DMS79 treated with DMSO at 0.1 percent for 48 hours (cell line): Measurements from ENCODE around the gene RPTOR.
A peak's percentile ranks its signal among the peaks of the same experiment; 100 is the strongest.

Source experiments
- DNase-seq: peaks from one replicate; lab custom pipeline; 2025; lab: John Stamatoyannopoulos, UW

The RPTOR gene

DNA sequence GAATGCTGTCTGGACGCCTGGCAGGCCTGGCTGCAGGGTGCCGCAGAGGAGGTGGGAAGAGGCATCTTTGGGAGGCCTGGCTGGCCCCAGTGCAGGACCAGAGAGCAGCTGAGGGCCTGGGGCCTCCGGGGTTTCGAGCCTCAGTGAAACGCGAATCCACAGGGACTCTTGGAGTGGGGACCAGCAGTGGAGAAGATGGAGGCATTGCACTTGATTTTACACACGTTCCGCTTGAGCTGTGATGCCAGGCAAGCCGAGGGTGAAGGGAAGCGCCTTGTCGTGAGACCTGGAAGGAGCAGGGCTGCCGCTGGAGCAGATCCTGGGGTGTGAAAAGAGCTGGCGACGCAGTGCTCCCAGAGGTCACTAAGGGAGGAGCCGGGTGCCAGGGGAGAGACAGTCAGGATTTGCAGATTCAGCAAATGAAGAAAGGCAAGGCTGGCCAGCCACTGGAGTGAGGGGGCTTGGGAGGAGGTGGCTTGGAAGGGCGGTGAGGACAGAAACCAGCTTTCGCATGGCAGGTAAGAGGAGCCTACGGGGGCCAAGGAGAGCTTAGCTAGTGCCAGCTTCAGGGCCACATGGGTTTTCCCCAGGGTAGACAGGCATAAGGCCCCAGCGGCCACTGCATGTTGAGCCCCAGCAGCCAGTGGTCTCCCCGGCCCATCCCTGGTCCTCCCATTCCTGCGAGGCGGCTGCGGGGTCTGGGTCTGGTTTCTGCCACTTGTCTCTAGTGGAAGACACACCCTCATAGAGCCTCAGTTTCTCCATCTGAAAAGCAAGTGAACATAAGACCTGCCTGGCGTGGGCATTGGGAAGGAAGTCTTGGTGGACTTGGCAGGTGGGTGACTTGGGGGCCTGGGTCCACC, 271.8 kb downstream of the RPTOR start:
- peak; percentile 70 for DNase-seq

DNA sequence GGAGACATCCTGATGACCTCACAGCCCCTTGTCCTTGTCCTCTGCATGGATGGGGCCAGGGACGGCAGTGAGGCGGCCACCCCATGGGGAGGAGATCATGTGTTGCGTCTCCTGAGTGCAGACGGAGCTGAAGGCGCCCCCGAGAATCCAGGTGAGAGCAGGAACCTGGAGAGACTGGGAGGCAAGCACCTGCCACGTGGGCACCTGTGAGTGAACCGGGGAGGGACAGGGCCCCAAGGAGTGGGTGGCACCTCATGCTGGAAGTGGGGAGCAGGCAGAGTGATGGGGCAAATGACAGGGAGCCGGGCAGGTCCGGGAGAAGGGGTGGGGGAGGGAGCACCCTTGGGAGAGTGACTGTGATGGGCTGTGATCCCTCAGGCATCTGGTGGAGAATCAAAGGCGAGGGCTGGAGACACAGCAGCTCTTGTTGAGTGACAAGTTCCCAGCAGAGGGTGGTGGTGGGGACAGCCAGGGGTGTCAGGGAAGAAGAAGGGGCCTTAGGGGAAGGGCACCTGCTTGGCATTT, 272.7 kb downstream of the RPTOR start:
- no peak for DNase-seq

DNA sequence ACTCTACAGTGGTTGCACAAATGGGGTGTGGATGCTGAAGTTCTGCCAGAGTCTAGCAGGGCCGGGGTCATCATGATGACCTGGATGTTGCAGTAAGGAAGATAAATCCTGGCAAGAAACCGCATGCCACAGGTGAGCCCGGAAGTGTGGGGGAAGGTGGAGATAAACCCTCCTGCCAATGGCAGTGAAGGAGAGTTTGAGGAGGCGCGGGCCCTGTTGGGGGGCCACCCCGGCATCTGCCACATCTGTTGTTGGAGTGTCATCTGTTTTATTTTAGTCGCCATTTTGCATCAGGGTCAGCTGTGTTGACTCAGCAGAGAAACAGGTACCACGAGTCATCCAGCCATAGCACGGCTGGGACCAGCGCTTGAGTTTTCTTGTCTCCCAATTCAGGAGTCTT, 273.2 kb downstream of the RPTOR start:
- no peak for DNase-seq

DNA sequence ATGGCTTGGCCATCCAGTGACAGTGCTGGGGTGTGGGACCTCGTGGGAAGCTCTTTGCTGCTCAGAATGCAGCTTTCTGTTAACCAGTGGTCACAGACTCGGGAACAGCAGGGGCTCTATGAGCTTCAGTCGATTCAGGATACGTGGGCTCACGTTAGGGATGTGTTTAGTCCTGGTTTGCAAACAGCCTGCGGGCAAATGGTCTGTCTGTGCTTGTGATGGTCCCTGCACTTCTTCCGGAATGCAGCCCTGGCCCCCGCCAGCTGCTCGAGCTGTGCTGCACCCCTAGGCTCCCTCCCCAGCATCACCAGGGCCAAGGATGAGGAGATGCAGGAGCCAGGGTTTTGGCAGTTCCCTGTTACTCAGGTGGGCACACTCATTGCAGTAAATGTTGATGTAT, 274.2 kb downstream of the RPTOR start:
- DNase-seq = no peak

DNA sequence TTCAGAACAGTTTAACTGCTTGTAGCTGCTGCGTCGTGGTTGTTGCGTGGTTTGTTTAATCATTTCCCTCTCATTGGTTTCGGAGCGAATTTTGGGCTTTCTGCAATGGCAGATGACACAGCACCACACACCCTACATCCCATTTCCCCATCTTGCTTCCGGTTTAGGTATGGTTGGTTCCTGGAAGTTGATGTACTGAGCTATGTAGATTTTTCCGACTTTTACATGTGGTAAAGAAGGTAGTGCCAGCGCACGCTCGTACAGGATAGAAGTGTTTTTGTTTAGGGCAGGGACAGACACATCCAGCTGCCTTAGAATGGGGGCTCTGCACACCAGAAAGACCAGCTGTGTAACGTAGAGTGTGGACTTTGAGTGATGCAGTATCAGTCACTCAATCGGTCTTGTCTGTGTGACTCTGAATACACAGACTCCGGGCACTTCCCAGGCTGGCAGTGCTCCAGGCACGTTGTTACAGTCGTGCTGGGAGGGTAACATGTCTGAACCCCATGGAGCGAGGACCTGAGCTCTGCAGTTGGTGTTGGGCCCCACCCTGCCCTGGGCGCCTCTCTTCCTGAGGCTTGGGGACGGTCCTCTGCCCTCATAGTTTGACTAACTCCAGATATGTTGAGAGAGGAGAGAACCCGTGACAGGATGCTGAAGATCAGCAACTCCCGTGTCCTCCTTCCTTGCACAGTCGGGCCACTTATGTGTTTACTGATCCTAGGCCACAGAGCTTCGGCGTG, 275.0 kb downstream of the RPTOR start:
- no peak for DNase-seq

DNA sequence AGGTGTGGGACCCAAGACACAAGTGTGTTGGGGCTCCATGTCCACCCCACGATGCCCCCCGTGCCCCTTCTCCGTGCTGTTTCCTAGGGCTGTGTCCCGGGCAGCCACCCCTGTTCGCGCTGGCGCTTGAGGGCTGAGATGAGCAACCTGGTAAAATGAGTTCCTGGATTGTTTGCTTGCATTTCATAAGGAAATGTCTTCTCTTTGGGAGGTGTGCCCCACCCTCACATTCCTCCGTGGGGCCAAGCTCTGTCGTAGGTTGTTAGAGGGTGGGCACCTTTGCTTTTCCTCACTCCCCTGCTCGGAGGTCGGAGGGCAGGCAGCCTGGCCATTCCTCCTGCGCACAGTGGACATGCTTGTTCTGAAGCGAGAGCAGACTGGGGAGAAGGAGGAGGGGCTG, 275.7 kb downstream of the RPTOR start:
- DNase-seq = no peak

DNA sequence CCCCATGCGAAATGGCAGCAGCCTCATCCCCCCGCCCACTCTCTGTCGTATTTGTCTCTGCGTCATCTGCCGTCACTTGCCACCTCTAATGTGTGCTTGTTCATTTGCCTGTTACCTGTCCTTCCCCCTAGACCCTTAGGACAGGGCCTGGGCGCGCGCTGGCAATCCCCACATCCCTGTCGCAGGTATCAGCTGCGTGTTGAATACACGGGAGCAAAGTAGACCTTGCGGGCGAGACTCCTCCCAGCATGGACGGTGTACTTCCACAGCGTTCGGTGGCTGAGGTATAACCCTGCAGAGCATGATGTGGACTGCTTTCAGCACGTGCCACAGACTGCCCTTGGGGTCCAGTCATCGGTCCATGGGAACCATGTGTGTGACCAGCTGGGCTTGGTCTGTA, 276.9 kb downstream of the RPTOR start:
- no peak for DNase-seq

DNA sequence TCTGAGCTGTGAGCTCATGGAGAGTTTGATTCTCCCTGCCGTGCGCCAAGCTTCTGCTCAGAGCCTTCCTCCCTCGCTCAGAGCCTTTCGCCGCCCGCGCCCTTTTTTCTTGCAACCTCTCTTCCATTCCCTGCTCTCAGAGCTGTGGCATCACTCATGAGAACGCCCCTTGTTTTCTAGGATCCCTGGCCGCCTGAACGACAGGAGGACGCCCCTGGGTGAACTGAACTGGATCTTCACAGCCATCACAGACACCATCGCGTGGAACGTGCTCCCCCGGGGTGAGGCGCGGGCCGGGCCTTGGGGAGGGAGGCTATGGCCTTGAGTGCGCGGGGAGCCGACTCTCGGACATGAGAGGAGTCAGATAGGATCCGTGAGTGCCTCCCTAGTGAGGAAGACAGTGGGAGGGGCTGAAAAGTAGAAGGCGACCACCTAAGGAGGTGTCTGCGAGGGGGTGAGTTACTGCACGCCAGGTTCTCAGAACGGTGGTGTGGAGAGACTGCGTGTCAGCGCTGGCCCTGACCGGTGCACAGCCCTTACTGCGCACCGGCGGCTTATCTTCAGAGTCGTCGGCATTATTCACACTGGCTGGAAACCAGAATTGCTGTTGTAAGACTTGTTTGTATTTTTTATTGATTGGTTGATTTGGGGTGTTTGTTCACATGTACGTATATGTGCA, 277.5 kb downstream of the RPTOR start:
- DNase-seq = no peak

DNA sequence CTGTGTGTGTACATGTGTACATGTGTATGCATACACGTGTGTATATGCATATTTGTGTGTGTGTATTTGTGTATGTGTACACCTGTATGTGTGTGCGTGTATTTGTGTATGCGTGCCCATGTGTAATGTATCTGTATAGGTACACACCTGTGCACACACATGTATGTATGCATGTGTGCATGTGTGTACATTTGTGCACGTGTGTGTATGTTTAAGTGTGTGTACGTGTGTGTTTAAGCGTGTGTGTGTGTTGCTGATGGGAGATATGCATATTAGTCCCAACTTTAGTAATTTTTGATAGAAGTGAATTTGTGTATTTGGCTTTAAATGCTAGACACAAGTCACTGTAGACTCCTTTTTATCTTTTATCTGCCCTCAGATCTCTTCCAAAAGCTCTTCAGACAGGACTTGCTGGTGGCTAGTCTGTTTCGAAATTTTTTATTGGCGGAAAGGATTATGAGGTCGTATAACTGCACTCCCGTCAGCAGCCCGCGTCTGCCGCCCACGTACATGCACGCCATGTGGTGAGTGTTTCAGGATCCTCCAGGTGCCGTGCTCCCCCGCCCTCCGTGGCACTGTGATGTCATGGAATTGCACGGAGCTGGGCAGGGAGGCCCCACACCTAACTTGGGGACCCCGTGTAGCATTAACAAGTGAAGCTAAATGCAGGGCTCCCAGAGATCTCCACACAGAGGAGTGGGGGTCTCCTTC, 278.2 kb downstream of the RPTOR start:
- DNase-seq = no peak

DNA sequence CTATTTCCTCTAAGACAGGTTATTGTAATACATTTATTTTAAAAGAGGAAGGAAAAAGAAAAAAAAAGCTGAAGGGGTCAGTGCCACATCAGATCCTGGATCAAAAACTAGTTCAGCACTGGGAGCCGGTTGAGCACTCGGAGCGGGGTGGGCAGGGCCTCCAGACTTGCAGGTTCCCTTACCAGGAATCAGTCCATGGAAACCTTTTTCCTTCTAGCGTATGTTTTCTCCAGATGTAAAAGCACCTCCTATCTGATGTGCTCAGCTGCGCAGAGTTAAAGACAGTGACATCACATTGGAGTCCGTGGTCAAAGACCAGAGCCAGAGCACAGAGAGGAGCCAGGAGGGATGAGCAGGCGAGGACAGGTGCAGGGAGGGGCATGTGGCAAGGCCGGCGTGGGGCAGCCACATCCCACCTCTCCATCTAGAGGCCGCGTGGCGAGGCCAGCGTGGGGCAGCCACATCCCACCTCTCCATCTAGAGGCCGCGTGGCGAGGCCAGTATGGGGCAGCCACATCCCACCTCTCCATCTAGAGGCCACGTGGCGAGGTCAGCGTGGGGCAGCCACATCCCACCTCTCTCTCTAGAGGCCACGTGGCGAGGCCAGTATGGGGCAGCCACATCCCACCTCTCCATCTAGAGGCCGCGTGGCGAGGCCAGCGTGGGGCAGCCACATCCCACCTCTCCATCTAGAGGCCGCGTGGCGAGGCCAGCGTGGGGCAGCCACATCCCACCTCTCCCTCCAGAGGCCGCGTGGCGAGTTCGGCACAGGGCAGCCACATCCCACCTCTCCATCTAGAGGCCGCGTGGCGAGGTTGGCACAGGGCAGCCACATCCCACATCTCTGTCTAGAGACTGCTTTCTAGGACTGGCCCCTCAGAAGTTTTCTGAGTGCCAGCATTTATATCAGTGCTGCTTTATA, 280.2 kb downstream of the RPTOR start:
- DNase-seq = no peak

DNA sequence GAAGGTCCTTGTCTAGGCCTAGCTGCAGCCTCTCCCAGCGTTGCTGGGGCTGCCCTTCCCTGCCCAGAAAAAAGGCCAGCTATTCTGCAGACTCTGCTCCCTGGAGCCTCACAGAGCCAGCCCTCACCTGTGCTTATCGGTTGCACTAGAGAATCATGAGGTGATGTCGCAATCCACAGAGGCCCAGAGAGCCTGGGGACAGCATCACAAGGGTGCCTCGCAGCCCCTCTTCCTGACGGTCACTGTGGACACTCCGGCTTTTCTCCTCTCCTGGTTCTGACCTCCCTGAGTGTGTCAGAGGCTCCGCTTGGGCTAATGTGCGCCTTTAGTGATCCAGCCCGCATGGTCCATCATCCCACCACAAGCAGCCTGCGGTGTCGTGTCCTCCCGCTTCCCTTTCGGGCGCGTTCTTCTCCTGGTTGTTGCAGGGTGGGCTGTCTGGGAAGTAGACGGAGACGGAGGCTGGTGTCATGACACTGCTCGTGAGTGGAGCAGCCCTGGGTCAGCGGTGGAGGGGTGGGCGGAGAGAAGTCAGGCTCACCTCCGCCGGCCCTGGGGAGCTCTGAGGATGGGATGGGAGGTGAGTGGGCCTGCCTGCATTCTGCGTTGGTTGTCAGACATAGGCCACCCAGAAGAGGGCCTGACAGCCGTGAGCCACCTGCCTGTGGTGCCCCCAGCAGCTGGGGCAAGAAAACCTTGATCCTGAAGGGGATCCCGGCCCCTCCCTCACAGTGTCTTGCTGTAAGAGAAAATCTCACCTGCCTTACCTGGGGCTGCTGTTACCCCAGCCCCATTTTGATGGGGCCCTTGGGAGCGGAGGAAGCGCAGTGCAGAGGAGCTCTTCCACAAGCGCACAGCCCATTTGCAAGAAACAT, 281.1 kb downstream of the RPTOR start:
- no peak for DNase-seq

DNA sequence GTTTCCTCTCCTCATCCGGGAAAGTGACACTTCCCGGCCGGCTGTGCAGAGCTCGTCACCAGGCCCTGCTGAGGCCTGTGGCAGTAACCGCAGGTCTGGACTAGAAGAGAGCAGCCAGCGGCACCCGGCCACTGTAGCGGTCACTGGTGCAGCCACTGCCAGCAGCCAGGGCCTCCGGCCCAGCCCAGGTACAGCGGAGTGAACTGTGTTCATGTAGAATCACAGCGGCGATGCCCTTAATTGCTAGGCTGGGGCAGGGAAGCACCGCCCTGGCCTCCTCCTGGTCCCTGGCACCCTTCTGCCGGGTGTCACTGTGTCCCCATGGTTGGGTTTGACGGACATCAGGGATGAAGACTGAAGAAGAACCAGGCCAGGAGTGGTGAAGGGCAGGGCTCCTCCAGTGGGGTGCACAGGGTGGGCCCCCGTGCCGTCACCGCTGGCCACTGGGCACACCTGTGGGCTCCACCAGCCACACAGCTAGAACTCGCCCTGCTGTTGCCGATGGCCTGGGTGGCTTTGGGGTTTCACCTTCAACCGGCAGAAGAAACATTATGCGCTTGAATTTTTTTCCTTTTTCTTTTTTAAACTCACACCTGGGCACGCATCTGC, 281.8 kb downstream of the RPTOR start:
- DNase-seq = no peak

DNA sequence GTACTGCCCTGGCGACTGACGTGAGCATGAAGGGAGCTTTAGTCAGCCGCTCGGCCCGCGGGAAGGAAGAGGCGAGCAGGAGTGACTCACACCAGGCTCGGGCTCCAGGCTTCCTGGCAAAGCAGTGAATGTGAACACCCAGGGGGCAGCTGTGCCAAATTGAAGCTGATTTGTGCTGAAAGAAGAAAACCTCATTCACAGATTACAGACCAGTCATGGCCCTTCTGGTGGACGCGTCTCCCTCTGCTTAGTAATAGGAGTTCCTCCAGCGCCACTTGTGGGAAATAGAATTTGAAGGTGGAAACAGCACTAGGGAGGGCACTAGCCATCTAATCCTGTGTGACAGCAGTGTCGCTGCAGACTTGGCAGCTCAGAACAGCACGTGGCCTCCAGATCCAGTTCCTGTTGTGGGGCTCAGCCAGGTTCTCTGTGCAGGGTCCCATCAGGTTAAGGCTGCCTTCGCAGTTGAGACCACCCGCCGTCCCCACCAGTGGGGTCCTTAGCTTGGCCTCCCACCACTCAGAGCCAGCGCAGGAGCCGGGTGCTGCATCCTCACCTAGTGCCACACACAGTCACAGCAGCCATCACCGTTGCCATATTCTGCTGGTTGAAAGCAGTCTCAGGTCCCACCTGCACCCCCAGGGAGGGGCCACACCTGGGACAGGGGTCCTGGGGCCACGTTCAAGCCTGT, 282.5 kb downstream of the RPTOR start:
- no peak for DNase-seq

DNA sequence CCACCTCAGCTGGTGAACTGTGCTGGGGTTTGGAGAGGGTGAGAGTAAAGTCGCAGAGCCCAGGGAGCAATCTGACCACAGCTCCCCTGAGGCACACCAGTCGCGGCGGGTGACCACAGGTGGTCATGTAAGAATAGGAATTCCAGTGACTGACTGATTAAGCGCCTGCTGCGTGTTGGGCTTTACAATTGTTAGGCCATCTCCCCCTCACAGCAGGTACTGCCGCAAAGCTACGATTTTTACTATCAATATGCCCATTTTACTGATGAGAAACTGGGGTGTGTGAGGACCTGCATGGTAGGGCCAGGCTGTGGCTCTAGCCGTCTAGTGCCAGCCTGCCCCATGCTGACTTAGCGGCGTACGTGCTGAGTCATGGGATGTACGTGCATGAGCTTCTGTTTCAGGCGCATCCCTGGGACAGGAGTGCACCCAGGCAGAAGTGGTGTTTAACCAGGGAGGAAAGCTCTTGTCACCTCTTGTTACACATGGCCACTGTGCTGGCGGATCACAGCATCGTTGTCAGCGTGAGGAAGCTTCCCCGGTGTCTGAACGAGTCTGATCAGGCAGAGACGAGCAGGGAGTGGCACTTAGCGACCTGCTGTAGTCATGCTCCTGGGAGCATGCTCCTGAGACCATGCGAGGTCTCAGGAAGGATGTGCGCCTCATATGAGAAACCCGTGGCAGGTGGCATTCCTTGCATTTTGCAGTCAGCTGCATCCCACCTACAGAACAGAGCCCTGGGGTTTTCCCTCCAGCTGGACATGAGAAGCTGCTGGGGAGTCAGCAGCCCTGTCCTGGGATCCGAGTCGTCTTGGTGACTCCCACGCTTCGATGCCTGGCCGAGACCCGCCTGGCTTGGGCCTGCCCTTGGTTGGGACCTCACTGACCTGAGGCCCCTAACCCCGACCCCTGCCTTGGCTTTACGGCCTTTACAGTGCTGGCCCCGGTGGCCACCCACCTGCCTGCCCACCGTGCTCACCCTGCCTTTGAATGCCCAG, 283.3 kb downstream of the RPTOR start:
- no peak for DNase-seq

DNA sequence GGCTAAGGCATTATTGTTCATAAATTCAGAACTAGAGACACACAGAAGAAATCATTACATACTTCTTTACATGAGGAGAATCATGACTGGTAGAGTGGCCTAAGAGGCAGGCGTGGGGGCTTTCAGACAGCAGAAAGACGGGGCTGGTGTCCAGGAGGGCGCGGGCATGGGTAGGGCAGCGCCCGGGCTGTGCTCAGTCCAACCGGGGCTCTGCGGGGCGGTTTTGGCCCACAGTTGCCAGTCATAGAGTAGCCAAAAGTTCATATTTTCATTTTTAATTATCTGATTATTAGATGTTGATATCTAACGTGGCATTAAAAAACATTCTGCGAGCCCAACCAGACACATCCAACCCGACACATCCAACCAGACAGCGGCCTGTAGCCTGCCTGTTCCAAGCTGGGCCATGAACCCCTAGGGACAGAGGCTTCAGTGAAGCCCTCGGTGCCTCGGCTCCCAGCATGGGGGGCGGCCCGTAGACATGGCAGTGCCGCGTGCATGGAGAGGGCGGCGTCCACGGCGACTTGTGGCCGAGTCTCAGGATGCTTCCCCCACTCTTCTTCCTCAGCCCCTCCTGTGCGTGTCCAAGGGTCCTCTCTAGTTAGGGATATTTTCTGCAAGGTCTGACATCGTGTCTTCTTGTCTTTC, 284.7 kb downstream of the RPTOR start:
- no peak for DNase-seq

DNA sequence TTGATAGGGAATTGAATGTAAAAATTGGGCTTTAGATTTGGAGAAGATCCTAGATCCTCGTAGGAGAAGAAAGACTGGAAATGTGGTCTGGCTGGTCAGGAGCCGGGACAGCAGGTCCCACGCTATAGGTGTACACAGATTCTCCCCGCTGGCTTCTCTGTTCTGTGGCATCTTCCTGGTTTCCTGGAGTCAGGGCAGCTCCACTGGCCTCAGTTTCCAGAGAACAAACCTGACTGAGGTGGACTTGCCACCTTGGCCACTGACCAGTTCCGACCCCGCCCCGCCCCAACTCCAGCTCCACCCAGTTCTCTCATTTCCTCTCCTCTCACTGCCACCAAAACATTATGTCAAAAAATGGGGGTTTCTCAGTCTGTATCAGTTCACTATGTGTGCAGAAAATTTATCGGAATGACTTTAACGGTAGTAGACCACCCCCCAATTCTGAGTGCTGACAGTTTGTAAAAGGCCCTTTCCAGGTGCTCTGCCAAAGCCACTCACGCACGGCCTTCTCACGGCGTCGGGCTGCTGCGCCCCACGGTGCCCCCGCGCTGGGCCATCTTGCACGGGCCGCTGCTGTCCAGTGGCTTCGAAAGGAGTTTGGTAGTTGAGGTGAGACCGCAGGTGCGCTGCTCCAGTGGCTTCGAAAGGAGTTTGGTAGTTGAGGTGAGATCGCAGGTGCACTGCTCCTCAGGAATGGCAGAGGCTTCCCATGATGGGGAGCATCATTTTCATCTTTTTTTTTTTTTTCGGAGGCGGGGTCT, 285.6 kb downstream of the RPTOR start:
- DNase-seq = no peak
